Ovary (tissue), 9 donors: ENCODE results near the gene TLL2. TPM values are rescaled to one million over a fixed set of nuclear protein-coding genes. Genes with fewer than 3 reads are reported as not detected.

ENCODE experiments used
- DNase-seq, 5 donors: peaks; one replicate each; pipeline ENCODE4 v3.0.0-alpha.2; 2019 to 2020
- H3K27ac ChIP-seq, 2 donors: fragments of 200-600 bp; one replicate each; pipeline versions ENCODE4 v1.5.1 to v1.8.0; 2019 to 2022
- H3K27me3 ChIP-seq: fragments of 200-600 bp; one replicate; pipeline ENCODE4 v1.8.0; 2022
- H3K36me3 ChIP-seq: fragments of 200-600 bp; sonication (generic); one replicate; pipeline ENCODE4 v1.5.1; 2019
- H3K4me1 ChIP-seq: one replicate; pipeline ENCODE4 v1.8.1; 2013; ENCODE audit warnings: mild to moderate bottlenecking, moderate library complexity; ENCODE audit not compliant: insufficient read depth
- H3K4me3 ChIP-seq: fragments of 200-600 bp; sonication (generic); one replicate; pipeline ENCODE4 v1.5.1; 2017
- H3K9me3 ChIP-seq, 2 donors: fragments of 200-600 bp in 1 of 2; sonication (generic) in 1 of 2; one replicate each; pipeline versions ENCODE4 v1.5.1 to v1.8.1; 2013 to 2019; ENCODE audit warnings: mild to moderate bottlenecking in 1 of 2, moderate library complexity in 1 of 2
- CTCF ChIP-seq, 3 donors: fragments of 450-650 bp in 2 of 3; fragments of 200-600 bp in 1 of 3; IDR thresholded peaks; one replicate each; pipeline versions ENCODE4 v1.5.1 to v1.8.0; 2016 to 2022; ENCODE audit warnings: antibody characterized with exemption in 3 of 3, mild to moderate bottlenecking in 1 of 3
- EP300 ChIP-seq: sonication (generic); formaldehyde crosslinking; IDR thresholded peaks from one replicate; pipeline ENCODE4 v1.6.1; 2017; ENCODE audit warnings: antibody characterized with exemption
- POLR2A ChIP-seq: fragments of 450-650 bp; IDR thresholded peaks from one replicate; pipeline ENCODE4 v1.6.1; 2017; ENCODE audit warnings: antibody characterized with exemption, mild to moderate bottlenecking, moderate library complexity
- WGBS, 3 donors: extraction: QIAGEN DNeasy Blood & Tissue Kit in 1 of 3; methylation state at CpG; one replicate each; pipeline versions ENCODE4 v1.1.5 to v1.1.7; 2013 to 2017; 5-methylcytosine and 5-hydroxymethylcytosine counted together
- intact Hi-C, 4 donors: fragments of 100-400 bp; cut with DNase I; formaldehyde crosslinking; loops; one replicate each; pipeline versions ENCODE4 v1.11.0 to v1.15.1; 2022 to 2023
- polyA plus RNA-seq, 2 donors: library from polyadenylated mRNA; stranded (reverse); fragments of 200-250 nt in 1 of 2; fragments of 350-450 nt in 1 of 2; fragmentation: Illumina TruSeq in 1 of 2; extraction: RNeasy Lipid Tissue Mini Kit (QIAGEN cat#74804) in 1 of 2; gene quantifications; one replicate each; pipeline ENCODE4 v1.2.3, GENCODE V29; 2013 to 2014
- total RNA-seq, 7 donors: library from RNA; depleted of rRNA in 2 of 7; stranded (reverse); fragments of >200 nt in 2 of 7; fragmentation: NEBNext Ultra II Directional in 3 of 7; extraction: Animal tissue kit (Norgen Biotek cat#: 25700) in 3 of 7; gene quantifications; one replicate each; pipeline versions ENCODE4 v1.1.0 to v1.2.4, GENCODE V29; 2016 to 2023
- donor health status: DM: no; HTN: no; CAD: no; lungs with moderate emphysema.
- donor health status: DM: no; HTN: no; CAD: no.
- donor health status: Bipolar disorder and iron deficiency.
- donor health status: DM: yes; HTN: yes; CAD: no.
- donor health status: DM: no; HTN: no; CAD: no.
- donor health status: DM: yes; HTN: yes; CAD: no.

TLL2 gene
- total and polyA plus RNA-seq, 9 donors: 0.07 to 0.68 (median 0.29) TPM; not detected in 1

DNA sequence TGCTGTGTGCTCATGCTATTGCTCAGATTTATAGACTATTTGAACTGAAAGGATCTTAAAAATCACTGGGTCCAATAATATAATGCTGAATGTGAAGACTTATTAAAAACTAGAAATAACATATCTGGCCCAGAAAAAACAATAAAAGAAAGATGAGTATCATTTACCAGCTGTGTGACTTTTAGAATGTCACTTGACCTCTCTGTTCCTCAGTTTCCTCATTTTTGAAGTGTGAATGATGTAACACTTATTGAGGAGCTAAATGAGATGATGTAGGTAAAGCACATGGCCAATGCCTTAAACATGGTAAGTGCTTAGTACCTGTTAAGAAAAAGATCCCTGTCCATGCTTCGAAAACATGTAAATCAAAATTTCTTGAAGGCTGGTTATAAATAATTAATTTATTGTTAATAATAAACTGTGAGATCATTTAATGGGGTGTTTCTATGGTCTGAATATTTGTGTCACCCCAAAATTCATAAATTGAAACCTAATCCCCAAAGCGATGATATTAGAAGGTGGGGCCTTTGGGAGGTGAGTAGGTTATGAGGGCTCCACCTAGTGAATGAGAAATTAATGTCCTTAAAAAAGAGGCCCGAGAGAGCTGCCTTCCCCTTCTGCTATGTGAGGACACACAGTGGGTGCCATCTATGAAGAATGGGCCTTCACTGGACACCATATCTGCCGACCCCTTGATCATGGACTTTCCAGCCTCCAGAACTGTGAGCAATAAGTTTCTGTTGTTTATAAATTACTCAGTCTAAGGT lies 196.5 kb downstream of the TLL2 start:
- TF ChIP-seq CTCF (IDR thresholded peaks at IDR 0.05) (no peak), POLR2A (no peak), EP300 (no peak)
- H3K27me3 ChIP-seq: no peaks in the 10 kb centered on the region
- H3K9me3 ChIP-seq: no peaks in the 10 kb centered on the region
- H3K36me3 ChIP-seq: no peaks in the 10 kb centered on the region
- no peak overlapping the region for H3K27ac ChIP-seq
- WGBS, 3 donors: 78 to 85% (median 80%) methylated on average over 4 of the region's 4 CpGs
- DNase-seq: no peak
- no peaks in the 10 kb centered on the region for H3K4me1 ChIP-seq
- H3K4me3 ChIP-seq: no peak overlapping the region
- intact Hi-C loops: no loop called here

Other genes starting within 250 kb of the TLL2 start
- gene BLNK, start 242.4 kb downstream of the TLL2 start, total RNA-seq: 1 to 10 TPM; 1.2 to 4.3 (median 2.2) TPM
- gene BLNK, start 242.4 kb downstream of the TLL2 start, polyA plus RNA-seq: 1 to 10 TPM in 1 of 2 donors, under 1 TPM in 1; 0.65 to 6.0 TPM
- gene DNTT, start 209.5 kb downstream of the TLL2 start, total RNA-seq: not detected
- gene DNTT, start 209.5 kb downstream of the TLL2 start, polyA plus RNA-seq: not detected
- gene OPALIN, start 154.9 kb downstream of the TLL2 start, total RNA-seq: not detected
- under 1 TPM in 1 of 2 donors, not detected in 1; 0.02 TPM for gene OPALIN, start 154.9 kb downstream of the TLL2 start, polyA plus RNA-seq
- gene TM9SF3, start 73.1 kb upstream of the TLL2 start, total RNA-seq: 100 to 1,000 TPM in 4 of 7 donors, 10 to 100 TPM in 3; 80.2 to 157 (median 110) TPM
- 100 to 1,000 TPM in 1 of 2 donors, 10 to 100 TPM in 1; 51.7 to 101 TPM for gene TM9SF3, start 73.1 kb upstream of the TLL2 start, polyA plus RNA-seq
- gene PIK3AP1, start 206.6 kb upstream of the TLL2 start, total RNA-seq: 10 to 100 TPM in 2 of 7 donors, 1 to 10 TPM in 5; 4.6 to 14.2 (median 7.8) TPM
- gene PIK3AP1, start 206.6 kb upstream of the TLL2 start, polyA plus RNA-seq: 1 to 10 TPM; 2.5 to 9.9 TPM